AG09309 (cell line): ENCODE measurements around the gene OXTR.
A peak's percentile ranks its signal among the peaks of the same experiment; 100 is the strongest.

ENCODE experiments used
- DNase-seq: peaks from one replicate; pipeline ENCODE4 v3.0.0-alpha.2; 2010; ENCODE audit warnings: low read depth
- H3K4me3 ChIP-seq: 2 replicates; pipeline ENCODE4 v1.5.1; 2011; ENCODE audit warnings: mild to moderate bottlenecking, low read depth, low read length, moderate library complexity; ENCODE audit not compliant: control insufficient read depth
- TF ChIP-seq, protein P1 (sequence below): IDR thresholded peaks from 2 replicates; pipeline ENCODE4 v1.5.1; 2011; ENCODE audit warnings: mild to moderate bottlenecking, low read depth, low read length, inconsistent platforms; ENCODE audit not compliant: insufficient read depth, control insufficient read depth; ENCODE audit errors: missing control alignments

OXTR gene

DNA sequence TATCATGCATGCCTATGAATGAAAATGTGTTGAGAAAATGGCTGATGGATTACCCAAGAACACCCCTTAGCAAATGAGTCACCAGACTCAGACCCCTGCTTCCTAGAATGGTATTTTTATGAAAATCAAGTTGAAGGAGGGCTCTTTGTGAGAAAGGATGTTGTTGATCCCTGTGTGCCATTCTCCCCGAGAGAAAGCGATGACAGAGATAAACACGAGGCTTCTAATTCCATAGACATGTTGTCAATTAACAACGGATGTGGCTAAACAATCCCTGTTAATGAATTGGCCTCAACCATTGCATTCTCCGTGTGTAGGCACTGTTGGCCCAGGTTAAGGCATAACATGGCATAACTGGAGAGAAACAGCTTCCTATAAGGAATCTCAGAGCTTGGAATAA lies 5.8 kb upstream of the OXTR start:
- no peak overlapping the region for H3K4me3 ChIP-seq
- TF ChIP-seq, protein P1, sequence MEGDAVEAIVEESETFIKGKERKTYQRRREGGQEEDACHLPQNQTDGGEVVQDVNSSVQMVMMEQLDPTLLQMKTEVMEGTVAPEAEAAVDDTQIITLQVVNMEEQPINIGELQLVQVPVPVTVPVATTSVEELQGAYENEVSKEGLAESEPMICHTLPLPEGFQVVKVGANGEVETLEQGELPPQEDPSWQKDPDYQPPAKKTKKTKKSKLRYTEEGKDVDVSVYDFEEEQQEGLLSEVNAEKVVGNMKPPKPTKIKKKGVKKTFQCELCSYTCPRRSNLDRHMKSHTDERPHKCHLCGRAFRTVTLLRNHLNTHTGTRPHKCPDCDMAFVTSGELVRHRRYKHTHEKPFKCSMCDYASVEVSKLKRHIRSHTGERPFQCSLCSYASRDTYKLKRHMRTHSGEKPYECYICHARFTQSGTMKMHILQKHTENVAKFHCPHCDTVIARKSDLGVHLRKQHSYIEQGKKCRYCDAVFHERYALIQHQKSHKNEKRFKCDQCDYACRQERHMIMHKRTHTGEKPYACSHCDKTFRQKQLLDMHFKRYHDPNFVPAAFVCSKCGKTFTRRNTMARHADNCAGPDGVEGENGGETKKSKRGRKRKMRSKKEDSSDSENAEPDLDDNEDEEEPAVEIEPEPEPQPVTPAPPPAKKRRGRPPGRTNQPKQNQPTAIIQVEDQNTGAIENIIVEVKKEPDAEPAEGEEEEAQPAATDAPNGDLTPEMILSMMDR: no peak
- no peak for DNase-seq

DNA sequence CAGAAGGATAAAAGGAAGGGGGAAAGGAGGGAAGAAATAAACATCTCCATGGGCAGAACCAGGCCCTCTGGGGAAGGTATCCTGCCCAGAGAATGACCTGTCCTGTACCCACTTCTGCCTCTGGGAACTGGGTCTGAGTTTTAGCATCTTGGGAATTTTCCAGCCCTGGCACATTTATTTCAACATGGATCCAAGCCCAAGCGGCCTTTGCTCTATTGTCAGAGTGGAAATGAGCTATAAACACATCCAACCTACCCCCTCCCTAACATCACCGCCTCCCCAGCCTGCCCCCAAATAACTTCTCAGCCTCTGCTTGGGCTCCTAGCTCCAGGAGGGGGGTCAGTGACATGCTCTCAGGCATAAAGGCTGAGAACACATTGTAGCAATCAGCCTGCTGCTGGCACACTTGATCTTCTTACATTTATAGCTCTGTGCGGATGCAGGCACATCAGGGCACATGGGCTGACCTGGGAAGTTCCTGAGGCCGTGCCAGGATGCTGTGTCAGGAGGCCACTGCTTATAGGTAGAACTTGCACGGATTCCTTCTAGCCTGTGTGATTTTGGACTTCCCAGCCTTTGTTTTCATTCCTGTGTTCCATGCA lies 4.6 kb upstream of the OXTR start:
- H3K4me3 ChIP-seq: no peak overlapping the region
- TF ChIP-seq, protein P1: no peak
- DNase-seq: no peak

DNA sequence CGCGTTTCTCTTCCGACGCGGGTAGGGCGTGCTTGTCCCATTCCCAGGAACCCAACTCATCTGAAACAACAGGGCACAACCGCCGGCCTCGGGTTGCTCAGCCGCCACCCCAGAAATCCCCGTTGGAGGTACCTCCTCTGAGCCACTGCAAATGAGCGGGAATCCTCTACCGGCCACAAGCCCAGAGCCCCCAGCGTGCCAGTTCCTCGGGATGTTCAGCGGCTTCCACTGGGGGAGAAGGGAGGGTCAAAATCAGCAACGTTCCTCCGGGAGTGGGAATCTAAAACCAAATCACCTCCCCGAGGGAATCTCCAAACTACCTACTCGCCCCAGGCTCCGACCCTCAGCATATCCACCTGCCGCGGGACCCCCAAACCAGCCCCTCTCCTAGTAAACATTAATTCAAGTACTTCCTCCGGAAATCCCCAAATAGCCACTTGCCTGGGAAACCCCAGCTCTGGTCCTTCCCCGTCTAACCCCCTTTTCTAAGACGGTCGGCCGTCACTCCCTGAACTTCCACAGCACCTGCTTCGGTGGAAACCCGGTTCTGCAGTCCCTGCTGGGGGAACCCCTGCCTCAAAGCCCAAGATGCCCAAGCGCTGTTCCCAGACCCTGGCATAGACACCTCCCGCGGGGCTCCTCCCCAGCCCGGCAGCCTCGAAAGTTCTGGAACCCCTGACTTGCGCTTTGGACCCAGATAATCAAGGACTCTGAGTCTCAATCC lies 887 bp downstream of the OXTR start:
- TF ChIP-seq, protein P1: no peak
- DNase-seq: no peak
- H3K4me3 ChIP-seq: peak overlapping the region; percentile 98

DNA sequence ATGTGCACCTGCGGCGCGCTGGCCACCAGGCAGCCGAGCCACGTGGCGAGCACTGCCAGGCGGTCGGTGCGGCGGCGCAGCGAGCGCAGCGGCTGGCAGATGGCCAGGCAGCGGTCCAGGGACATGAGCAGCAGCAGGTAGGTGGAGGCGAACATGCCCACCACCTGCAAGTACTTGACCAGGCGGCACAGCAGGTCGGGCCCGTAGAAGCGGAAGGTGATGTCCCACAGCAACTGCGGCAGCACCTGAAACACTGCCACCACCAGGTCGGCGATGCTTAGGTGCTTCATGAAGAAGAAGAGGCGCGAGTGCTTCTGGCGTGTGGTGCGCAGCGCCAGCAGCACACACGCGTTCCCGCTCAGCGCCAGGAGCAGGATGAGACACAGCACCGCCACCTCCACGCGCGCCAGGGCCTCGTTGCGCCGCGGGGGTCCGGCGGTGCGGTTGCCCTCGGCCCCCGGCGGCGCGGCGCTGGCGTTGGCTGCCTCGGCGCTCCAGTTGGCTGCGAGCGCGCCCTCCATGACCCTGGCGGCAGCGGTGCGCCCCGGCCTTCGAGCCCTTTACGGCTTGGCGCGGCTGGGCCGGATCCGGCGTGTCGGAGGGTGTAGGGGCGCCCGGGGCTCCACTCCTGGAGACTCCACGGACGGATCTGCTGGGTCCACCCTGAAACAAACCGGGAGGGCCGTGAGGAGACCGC lies 1.6 kb downstream of the OXTR start:
- DNase-seq: no peak
- peak overlapping the region; percentile 98 for H3K4me3 ChIP-seq
- TF ChIP-seq, protein P1: peak; percentile 10

DNA sequence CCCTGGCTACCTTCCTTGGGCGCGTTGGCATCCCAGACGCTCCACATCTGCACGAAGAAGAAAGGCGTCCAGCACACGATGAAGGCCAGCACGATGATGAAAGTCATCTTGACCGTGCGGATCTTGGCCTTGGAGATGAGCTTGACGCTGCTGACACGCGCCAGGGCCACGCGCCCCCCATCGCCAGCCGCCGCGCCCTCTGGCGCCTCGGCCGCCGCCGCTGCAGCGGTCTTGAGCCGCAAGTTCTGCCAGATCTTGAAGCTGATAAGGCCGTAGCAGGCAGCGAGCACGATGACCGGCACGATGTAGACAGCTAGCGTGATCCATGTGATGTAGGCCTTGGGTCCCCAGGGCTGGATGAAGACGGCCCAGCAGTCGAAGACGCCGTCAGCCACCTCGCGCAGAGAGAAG lies 2.2 kb downstream of the OXTR start:
- no peak for DNase-seq

DNA sequence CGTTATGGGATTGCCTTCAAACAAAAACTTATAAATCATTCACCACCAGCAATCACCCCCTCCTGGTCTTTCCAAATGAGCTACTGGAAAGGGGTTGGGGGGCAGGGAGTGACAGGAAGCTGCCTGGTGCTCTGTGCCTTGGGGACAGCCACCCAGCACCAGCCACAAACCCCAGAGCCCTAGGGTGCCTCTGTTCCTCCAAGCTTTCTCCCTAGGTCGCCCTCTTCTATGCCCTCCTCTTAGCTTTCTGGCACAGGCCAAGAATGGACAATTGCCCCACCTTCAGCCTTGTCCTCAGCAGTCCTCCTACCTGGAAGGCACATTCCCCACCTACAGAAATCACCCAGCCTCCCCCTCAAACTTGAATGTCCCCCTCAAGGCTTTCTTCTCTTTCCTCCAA lies 3.3 kb downstream of the OXTR start:
- DNase-seq: no peak
- peak overlapping the region; percentile 98 for H3K4me3 ChIP-seq
- TF ChIP-seq, protein P1: no peak

More for the DNA sequence above, 2.2 kb downstream of the OXTR start:
- H3K4me3 ChIP-seq: peak overlapping the region; percentile 98
- TF ChIP-seq, protein P1: no peak
